Breast epithelium (tissue), 4 donors: ENCODE data around the gene SNAPC3. TPM values are rescaled to one million over a fixed set of nuclear protein-coding genes. Genes with fewer than 3 reads are reported as not detected.
A peak's percentile ranks its signal among the peaks of the same experiment; 100 is the strongest.
"Not testable (repeated sequence)": the region's sequence is repeated elsewhere in the genome, so short reads cannot be mapped to it uniquely, and the experiment has no call there.

Experiments
- DNase-seq, 2 donors: peaks; one replicate each; pipeline ENCODE4 v3.0.0-alpha.2; 2019; ENCODE audit warnings: low spot score in 2 of 2
- H3K27ac ChIP-seq, 2 donors: fragments of 200-600 bp; sonication (generic) in 1 of 2; one replicate each; pipeline ENCODE4 v1.5.1; 2016 to 2019; ENCODE audit warnings: mild to moderate bottlenecking in 1 of 2
- H3K27me3 ChIP-seq, 2 donors: fragments of 200-600 bp; sonication (generic) in 1 of 2; one replicate each; pipeline versions ENCODE4 v1.5.1 to v1.6.0; 2017 to 2019; ENCODE audit warnings: control low read depth in 1 of 2, mild to moderate bottlenecking in 1 of 2
- H3K36me3 ChIP-seq: fragments of 200-600 bp; one replicate; pipeline ENCODE4 v1.5.1; 2019
- H3K4me1 ChIP-seq, 2 donors: fragments of 200-600 bp; sonication (generic); one replicate each; pipeline ENCODE4 v1.5.1; 2016 to 2019; ENCODE audit warnings: control low read depth in 1 of 2
- H3K4me3 ChIP-seq, 3 donors: fragments of 200-600 bp; sonication (generic); 1 replicate in 2 of 3; 2 replicates in 1 of 3; pipeline ENCODE4 v1.5.1; 2016 to 2019; ENCODE audit warnings: mild to moderate bottlenecking in 3 of 3, moderate library complexity in 2 of 3
- H3K9me3 ChIP-seq, 2 donors: fragments of 200-600 bp; sonication (generic) in 1 of 2; one replicate each; pipeline ENCODE4 v1.5.1; 2016 to 2019; ENCODE audit warnings: control low read depth in 1 of 2
- POLR2A ChIP-seq: fragments of 450-650 bp; IDR thresholded peaks from one replicate; pipeline ENCODE4 v1.6.1; 2016; ENCODE audit warnings: antibody characterized with exemption, mild to moderate bottlenecking, moderate library complexity
- POLR2AphosphoS5 ChIP-seq, 3 donors: sonication (generic); formaldehyde crosslinking; IDR thresholded peaks; one replicate each; pipeline ENCODE4 v1.6.1; 2017; ENCODE audit warnings: antibody characterized with exemption in 3 of 3
- intact Hi-C: fragments of 100-400 bp; cut with DNase I; formaldehyde crosslinking; loops from one replicate; pipeline ENCODE4 v1.15.1; 2023; ENCODE audit warnings: low total_unique reads
- total RNA-seq, 3 donors: library from RNA; depleted of rRNA; stranded (reverse); fragments of >200 nt; gene quantifications; one replicate each; pipeline ENCODE4 v1.1.0, GENCODE V29; 2016
- TF ChIP-seq, protein P1 (sequence below), 3 donors: fragments of 450-650 bp; IDR thresholded peaks; one replicate each; pipeline ENCODE4 v1.5.1; 2016 to 2017; ENCODE audit warnings: antibody characterized with exemption in 3 of 3, mild to moderate bottlenecking in 3 of 3, moderate library complexity in 3 of 3

Gene SNAPC3
- total RNA-seq, 3 donors from 2014 or later = 28.3 to 38.1 (median 33.4) TPM

DNA sequence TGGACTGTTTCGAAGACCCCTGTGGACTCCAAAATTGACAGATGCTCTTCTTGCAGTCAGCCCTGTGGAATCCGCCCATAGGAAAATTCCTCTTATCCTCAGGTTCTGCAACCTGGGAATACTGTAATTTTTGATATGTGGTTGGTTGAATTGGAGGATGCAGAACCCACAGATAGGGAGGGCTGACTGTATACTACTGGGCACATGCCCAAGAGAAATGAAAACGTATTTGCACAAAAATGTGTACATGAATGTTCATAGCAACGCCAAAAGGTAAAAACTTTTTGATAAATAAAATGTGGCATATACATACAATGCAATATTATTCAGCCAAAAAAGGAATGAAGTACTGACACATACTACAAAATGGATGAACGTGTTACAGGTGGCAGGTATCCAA lies 1.9 kb upstream of the SNAPC3 start:
- H3K27me3 ChIP-seq = no peaks in the 10 kb centered on the region
- TF ChIP-seq, protein P1, sequence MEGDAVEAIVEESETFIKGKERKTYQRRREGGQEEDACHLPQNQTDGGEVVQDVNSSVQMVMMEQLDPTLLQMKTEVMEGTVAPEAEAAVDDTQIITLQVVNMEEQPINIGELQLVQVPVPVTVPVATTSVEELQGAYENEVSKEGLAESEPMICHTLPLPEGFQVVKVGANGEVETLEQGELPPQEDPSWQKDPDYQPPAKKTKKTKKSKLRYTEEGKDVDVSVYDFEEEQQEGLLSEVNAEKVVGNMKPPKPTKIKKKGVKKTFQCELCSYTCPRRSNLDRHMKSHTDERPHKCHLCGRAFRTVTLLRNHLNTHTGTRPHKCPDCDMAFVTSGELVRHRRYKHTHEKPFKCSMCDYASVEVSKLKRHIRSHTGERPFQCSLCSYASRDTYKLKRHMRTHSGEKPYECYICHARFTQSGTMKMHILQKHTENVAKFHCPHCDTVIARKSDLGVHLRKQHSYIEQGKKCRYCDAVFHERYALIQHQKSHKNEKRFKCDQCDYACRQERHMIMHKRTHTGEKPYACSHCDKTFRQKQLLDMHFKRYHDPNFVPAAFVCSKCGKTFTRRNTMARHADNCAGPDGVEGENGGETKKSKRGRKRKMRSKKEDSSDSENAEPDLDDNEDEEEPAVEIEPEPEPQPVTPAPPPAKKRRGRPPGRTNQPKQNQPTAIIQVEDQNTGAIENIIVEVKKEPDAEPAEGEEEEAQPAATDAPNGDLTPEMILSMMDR (IDR thresholded peaks at IDR 0.05) = no peak
- TF ChIP-seq POLR2AphosphoS5 (IDR thresholded peaks at IDR 0.05) = no peak
- TF ChIP-seq POLR2A = no peak
- no peak overlapping the region for H3K27ac ChIP-seq
- intact Hi-C loops = no loop called here
- H3K4me3 ChIP-seq = no peak overlapping the region
- no peaks in the 10 kb centered on the region for H3K9me3 ChIP-seq
- H3K36me3 ChIP-seq = no peaks in the 10 kb centered on the region
- no peak for DNase-seq
- no peaks in the 10 kb centered on the region for H3K4me1 ChIP-seq

DNA sequence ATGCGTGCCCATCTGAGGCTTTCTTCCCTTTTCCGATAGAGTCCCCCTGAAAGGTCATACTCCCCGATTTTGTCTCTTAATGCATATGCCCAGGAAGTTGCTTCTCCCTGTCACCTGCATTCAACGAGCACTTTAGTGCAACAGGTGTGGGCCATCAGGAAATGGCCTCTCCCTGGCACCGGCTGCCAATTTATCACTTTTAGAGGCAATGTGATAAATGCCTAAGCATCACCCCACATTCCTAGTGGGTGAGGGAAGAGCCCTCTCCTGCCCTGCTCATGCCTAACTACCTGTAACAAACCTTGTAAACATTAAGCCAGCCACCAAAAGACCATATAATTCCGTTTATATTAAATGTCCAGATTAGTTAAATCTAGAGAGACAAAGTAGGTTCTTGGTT lies 1.1 kb upstream of the SNAPC3 start:
- H3K9me3 ChIP-seq = no peaks in the 10 kb centered on the region
- DNase-seq = no peak
- TF ChIP-seq, protein P1 (IDR thresholded peaks at IDR 0.05) = no peak
- TF ChIP-seq POLR2A = no peak
- TF ChIP-seq POLR2AphosphoS5 (IDR thresholded peaks at IDR 0.05) = no peak
- peak overlapping the region in 1 of 2 donors; percentile 90 for H3K27ac ChIP-seq
- H3K4me3 ChIP-seq = no peak overlapping the region
- H3K36me3 ChIP-seq = no peaks in the 10 kb centered on the region
- no peaks in the 10 kb centered on the region for H3K4me1 ChIP-seq
- intact Hi-C loops = no loop called here
- H3K27me3 ChIP-seq = no peaks in the 10 kb centered on the region

DNA sequence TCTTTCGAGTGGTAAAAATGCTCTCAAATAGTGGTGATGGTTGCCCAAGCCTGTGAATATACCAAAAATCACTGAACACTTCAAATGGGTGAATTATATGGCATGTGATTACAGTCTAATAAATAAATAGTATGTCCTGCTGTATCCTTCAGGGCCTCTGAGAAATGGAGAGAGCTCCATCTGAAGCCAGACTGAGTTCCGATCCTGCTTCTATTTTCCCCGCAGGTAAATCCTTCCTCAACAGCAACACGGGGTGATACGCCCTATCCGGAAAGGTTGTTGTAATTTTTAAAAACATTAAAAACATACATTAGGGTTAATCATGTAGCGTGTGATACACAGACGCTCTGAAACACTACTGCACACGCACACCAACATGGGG lies 695 bp upstream of the SNAPC3 start:
- Histone ChIP-seq H3K4me1 (no peaks in the 10 kb centered on the region), H3K4me3 (peak overlapping the region; percentile 76 to 92 (median 83)), H3K36me3 (no peaks in the 10 kb centered on the region), H3K9me3 (no peaks in the 10 kb centered on the region), H3K27ac (peak overlapping the region; percentile 90 to 94), H3K27me3 (no peaks in the 10 kb centered on the region)
- intact Hi-C loops = no loop called here
- no peak for DNase-seq
- no peak for TF ChIP-seq POLR2AphosphoS5 (IDR thresholded peaks at IDR 0.05)
- TF ChIP-seq, protein P1 (IDR thresholded peaks at IDR 0.05) = no peak
- no peak for TF ChIP-seq POLR2A

DNA sequence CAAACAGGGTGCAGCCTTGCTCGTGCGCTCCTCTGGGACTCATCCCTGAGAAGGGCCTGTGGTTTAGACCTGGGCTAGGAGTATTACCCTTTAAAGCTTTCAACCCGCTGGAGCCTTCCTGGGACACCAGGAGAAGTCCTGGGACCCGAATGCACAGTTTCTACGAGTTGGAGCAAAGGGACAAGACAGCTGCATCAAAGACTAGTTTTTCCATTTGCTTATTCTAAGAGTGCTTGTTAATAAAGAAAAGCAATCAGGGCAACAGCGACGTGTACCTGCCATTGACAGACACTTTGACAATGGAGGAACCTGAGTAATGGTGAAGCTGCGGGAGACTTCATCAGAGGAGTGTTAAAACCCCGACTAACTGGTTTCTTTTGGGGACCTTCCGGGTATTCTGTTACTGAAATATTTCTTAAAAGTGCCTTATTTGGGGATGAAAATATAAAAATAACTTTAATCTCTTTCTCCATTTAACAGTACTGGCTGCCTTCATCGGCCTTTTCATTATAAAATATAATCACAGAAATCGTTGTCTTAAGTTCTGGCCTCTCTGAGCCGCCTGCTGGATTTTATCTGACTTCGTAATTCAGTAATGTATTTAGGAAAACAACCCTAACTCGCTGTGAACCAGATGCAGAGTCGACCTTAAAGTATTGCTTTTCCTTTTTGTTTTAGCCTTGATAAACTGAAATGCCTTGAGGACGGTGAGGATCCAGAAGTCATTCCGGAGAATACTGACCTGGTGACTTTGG lies 732 bp downstream of the SNAPC3 start:
- no peak for TF ChIP-seq POLR2A
- TF ChIP-seq, protein P1 (IDR thresholded peaks at IDR 0.05) = no peak
- no peak for TF ChIP-seq POLR2AphosphoS5 (IDR thresholded peaks at IDR 0.05)
- no peaks in the 10 kb centered on the region for H3K27me3 ChIP-seq
- no peaks in the 10 kb centered on the region for H3K36me3 ChIP-seq
- DNase-seq = no peak
- peak overlapping the region; percentile 90 to 94 for H3K27ac ChIP-seq
- no peaks in the 10 kb centered on the region for H3K9me3 ChIP-seq
- no peaks in the 10 kb centered on the region for H3K4me1 ChIP-seq
- intact Hi-C loops = no loop called here
- H3K4me3 ChIP-seq = peak overlapping the region; percentile 76 to 92 (median 83)

DNA sequence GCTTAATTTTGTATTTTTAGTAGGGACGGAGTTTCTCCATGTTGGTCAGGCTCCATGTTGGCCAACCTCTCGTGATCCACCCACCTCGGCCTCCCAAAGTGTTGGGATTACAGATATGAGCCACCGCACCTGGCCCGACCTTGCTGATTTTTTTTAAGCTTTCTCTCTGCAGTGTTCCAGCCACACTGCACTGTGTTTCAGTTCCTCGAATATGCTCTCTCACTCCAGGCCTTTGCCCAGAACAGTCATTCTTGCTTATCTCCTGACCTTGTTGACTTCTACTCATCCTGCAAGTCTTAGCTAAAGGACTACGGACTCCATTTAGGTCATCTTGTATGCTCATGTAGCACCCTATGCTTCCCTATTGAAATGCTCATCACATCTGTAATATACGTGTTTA lies 3.3 kb downstream of the SNAPC3 start:
- intact Hi-C loops = no loop called here
- H3K4me1 ChIP-seq = peaks cover 0 to under 1% of the 10 kb centered on the region in 2 donors
- H3K27ac ChIP-seq = no peak overlapping the region
- no peaks in the 10 kb centered on the region for H3K27me3 ChIP-seq
- H3K9me3 ChIP-seq = no peaks in the 10 kb centered on the region
- H3K36me3 ChIP-seq = no peaks in the 10 kb centered on the region
- no peak overlapping the region for H3K4me3 ChIP-seq
- no peak for DNase-seq
- TF ChIP-seq, protein P1 (IDR thresholded peaks at IDR 0.05) = no peak
- TF ChIP-seq POLR2AphosphoS5 (IDR thresholded peaks at IDR 0.05) (no peak), POLR2A (no peak)

DNA sequence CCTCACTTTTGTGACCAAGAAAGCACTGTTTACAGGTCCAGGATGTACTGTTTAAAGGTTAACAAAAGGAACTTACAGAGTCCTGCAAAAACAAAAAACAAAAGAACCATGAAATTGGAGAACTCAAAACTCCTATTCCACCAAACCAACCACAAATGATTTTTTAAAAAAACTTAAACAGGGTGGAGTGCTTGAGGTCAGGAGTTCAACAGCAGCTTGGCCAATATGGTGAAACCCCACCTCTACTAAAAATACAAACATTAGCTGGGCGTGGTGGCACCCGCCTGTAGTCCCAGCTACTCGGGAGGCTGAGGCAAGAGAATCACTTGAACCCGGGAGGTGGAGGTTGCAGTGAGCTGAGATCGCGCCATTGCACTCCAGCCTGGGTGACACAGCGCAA lies 5.0 kb downstream of the SNAPC3 start:
- DNase-seq, intact Hi-C loops, H3K27me3 ChIP-seq, H3K4me3 ChIP-seq, H3K36me3 ChIP-seq, H3K4me1 ChIP-seq, H3K27ac ChIP-seq, H3K9me3 ChIP-seq: not testable (repeated sequence)
